ENCODE data around the gene DUOXA2.
"Not testable (repeated sequence)": the region's sequence is repeated elsewhere in the genome, so short reads cannot be mapped to it uniquely, and the experiment has no call there.

DUOXA2 gene

GRCh38 chr15:45094358-45094730, 19.8 kb upstream of the DUOXA2 start:
- DNase-seq = peak in 1 of 10 donors; percentile 67
- intact Hi-C loops (cut with DNase I) = no loop called here

- intact Hi-C loops (cut with DNase I) = no loop called here
- DNase-seq = peak in 1 of 10 donors; percentile 59
Observed at GRCh38 chr15:45095661-45096060, 18.5 kb upstream of the DUOXA2 start.

- no peak for DNase-seq
- intact Hi-C loops (cut with DNase I) = no loop called here
Observed at GRCh38 chr15:45097466-45097865, 16.7 kb upstream of the DUOXA2 start.

- intact Hi-C loops (cut with DNase I) = no loop called here
- DNase-seq = peak in 1 of 10 donors; percentile 77
Observed at GRCh38 chr15:45099549-45100165, 14.5 kb upstream of the DUOXA2 start.

GRCh38 chr15:45100884-45101625, 13.1 kb upstream of the DUOXA2 start:
- DNase-seq = peak in 1 of 10 donors; percentile 37
- intact Hi-C loops (cut with DNase I) = no loop called here

GRCh38 chr15:45101749-45102148, 12.4 kb upstream of the DUOXA2 start:
- DNase-seq = peak in 2 of 10 donors; percentile 37 to 62
- intact Hi-C loops (cut with DNase I) = no loop called here

GRCh38 chr15:45102226-45102625, 11.9 kb upstream of the DUOXA2 start:
- intact Hi-C loops (cut with DNase I) = no loop called here
- peak in 1 of 10 donors; percentile 40 for DNase-seq

- DNase-seq; intact Hi-C loops (cut with DNase I): not testable (repeated sequence)
Observed at GRCh38 chr15:45104170-45104569, 10.0 kb upstream of the DUOXA2 start.

GRCh38 chr15:45105586-45105985, 8.5 kb upstream of the DUOXA2 start:
- no peak for DNase-seq
- intact Hi-C loops (cut with DNase I) = no loop called here

GRCh38 chr15:45106002-45106790, 7.9 kb upstream of the DUOXA2 start:
- intact Hi-C loops (cut with DNase I) = no loop called here
- no peak for DNase-seq

GRCh38 chr15:45107941-45108630, 6.0 kb upstream of the DUOXA2 start:
- peak in 1 of 10 donors; percentile 70 for DNase-seq
- intact Hi-C loops (cut with DNase I) = no loop called here

GRCh38 chr15:45110256-45110820, 3.8 kb upstream of the DUOXA2 start:
- DNase-seq = peak in 1 of 10 donors; percentile 15
- intact Hi-C loops (cut with DNase I) = no loop called here

- intact Hi-C loops (cut with DNase I) = no loop called here
- peak in 2 of 10 donors; percentile 64 to 79 for DNase-seq
Observed at GRCh38 chr15:45111390-45112142, 2.6 kb upstream of the DUOXA2 start.

GRCh38 chr15:45112143-45112590, 2.0 kb upstream of the DUOXA2 start:
- DNase-seq = no peak
- intact Hi-C loops (cut with DNase I) = no loop called here

- peak in 2 of 10 donors; percentile 70 to 79 for DNase-seq
- intact Hi-C loops (cut with DNase I) = no loop called here
Observed at GRCh38 chr15:45112591-45113379, 1.3 kb upstream of the DUOXA2 start.

GRCh38 chr15:45113380-45113990, 641 bp upstream of the DUOXA2 start:
- intact Hi-C loops (cut with DNase I) = no loop called here
- DNase-seq = peak in 1 of 10 donors; percentile 39

GRCh38 chr15:45114751-45115085, 592 bp downstream of the DUOXA2 start:
- intact Hi-C loops (cut with DNase I) = no loop called here
- peak in 1 of 10 donors; percentile 65 for DNase-seq

GRCh38 chr15:45115312-45115820, 1.2 kb downstream of the DUOXA2 start:
- peak in 1 of 10 donors; percentile 68 for DNase-seq
- intact Hi-C loops (cut with DNase I) = no loop called here
